Colonic mucosa (tissue), 4 donors: ENCODE data around the gene ADARB2. TPM values are rescaled to one million over a fixed set of nuclear protein-coding genes. Genes with fewer than 3 reads are reported as not detected.

ENCODE experiments used
- DNase-seq: peaks from one replicate; pipeline ENCODE4 v3.0.0-alpha.2; 2020
- H3K27ac ChIP-seq: fragments of 200-600 bp; one replicate; pipeline ENCODE4 v1.8.0; 2021
- H3K27me3 ChIP-seq: fragments of 200-600 bp; one replicate; pipeline ENCODE4 v1.8.0; 2021
- H3K36me3 ChIP-seq: fragments of 200-600 bp; one replicate; pipeline ENCODE4 v1.8.0; 2021
- H3K4me1 ChIP-seq: fragments of 200-600 bp; one replicate; pipeline ENCODE4 v1.8.0; 2021; ENCODE audit warnings: mild to moderate bottlenecking
- H3K4me3 ChIP-seq: fragments of 200-600 bp; one replicate; pipeline ENCODE4 v1.8.0; 2021
- H3K9ac ChIP-seq, 2 donors: one replicate each; pipeline ENCODE4 v1.7.0; 2013; ENCODE audit warnings: control low read depth in 2 of 2, low read depth in 2 of 2, low read length in 2 of 2
- H3K9me3 ChIP-seq: fragments of 200-600 bp; one replicate; pipeline ENCODE4 v1.8.0; 2021
- CTCF ChIP-seq: fragments of 200-600 bp; IDR thresholded peaks from one replicate; pipeline ENCODE4 v1.8.0; 2022; ENCODE audit warnings: antibody characterized with exemption, mild to moderate bottlenecking
- intact Hi-C: fragments of 100-400 bp; cut with DNase I; formaldehyde crosslinking; loops from one replicate; pipeline ENCODE4 v1.14.1; 2022
- total RNA-seq, 2 donors: library from RNA; stranded (reverse); fragmentation: NEBNext Ultra II Directional in 1 of 2; extraction: Animal tissue kit (Norgen Biotek cat#: 25700) in 1 of 2; gene quantifications; one replicate each; pipeline ENCODE4 v1.2.1, GENCODE V29; 2021
- donor health status: healthy.
- donor health status: DM: no; HTN: no; CAD: no.
- donor health status: DM: no; HTN: no; CAD: no.

ADARB2 gene
- total RNA-seq, 2 donors from 2014 or later: 0.19 TPM; not detected in 1

GRCh38 chr10:1499359-1499957, 237.9 kb downstream of the ADARB2 start:
- no peak for DNase-seq
- intact Hi-C loops: no loop called here
- Histone ChIP-seq H3K9me3 (no peaks in the 10 kb centered on the region), H3K36me3 (no peaks in the 10 kb centered on the region), H3K4me3 (no peak overlapping the region), H3K27ac (no peak overlapping the region), H3K27me3 (no peaks in the 10 kb centered on the region), H3K4me1 (no peaks in the 10 kb centered on the region), H3K9ac (no peak overlapping the region)
- no peak for TF ChIP-seq CTCF

GRCh38 chr10:1498746-1499358, 238.5 kb downstream of the ADARB2 start:
- H3K4me1 ChIP-seq: no peaks in the 10 kb centered on the region
- H3K9me3 ChIP-seq: no peaks in the 10 kb centered on the region
- H3K4me3 ChIP-seq: no peak overlapping the region
- H3K27ac ChIP-seq: no peak overlapping the region
- H3K36me3 ChIP-seq: no peaks in the 10 kb centered on the region
- H3K9ac ChIP-seq: no peak overlapping the region
- DNase-seq: no peak
- TF ChIP-seq CTCF: no peak
- intact Hi-C loops: no loop called here
- H3K27me3 ChIP-seq: no peaks in the 10 kb centered on the region

GRCh38 chr10:1495915-1496517, 241.3 kb downstream of the ADARB2 start:
- Histone ChIP-seq H3K36me3 (no peaks in the 10 kb centered on the region), H3K4me1 (no peaks in the 10 kb centered on the region), H3K9ac (no peak overlapping the region), H3K4me3 (no peak overlapping the region), H3K27me3 (no peaks in the 10 kb centered on the region), H3K27ac (no peak overlapping the region), H3K9me3 (no peaks in the 10 kb centered on the region)
- intact Hi-C loops: no loop called here
- no peak for TF ChIP-seq CTCF
- no peak for DNase-seq

GRCh38 chr10:1492641-1493040, 244.7 kb downstream of the ADARB2 start:
- DNase-seq: no peak
- H3K4me3 ChIP-seq: no peak overlapping the region
- H3K27ac ChIP-seq: no peak overlapping the region
- H3K9ac ChIP-seq: no peak overlapping the region
- no peaks in the 10 kb centered on the region for H3K36me3 ChIP-seq
- no peak for TF ChIP-seq CTCF
- no peaks in the 10 kb centered on the region for H3K27me3 ChIP-seq
- no peaks in the 10 kb centered on the region for H3K9me3 ChIP-seq
- H3K4me1 ChIP-seq: no peaks in the 10 kb centered on the region
- intact Hi-C loops: no loop called here

- Histone ChIP-seq H3K4me3 (no peak overlapping the region), H3K4me1 (no peaks in the 10 kb centered on the region), H3K27me3 (no peaks in the 10 kb centered on the region), H3K9ac (no peak overlapping the region), H3K9me3 (no peaks in the 10 kb centered on the region), H3K36me3 (no peaks in the 10 kb centered on the region), H3K27ac (no peak overlapping the region)
- intact Hi-C loops: no loop called here
- DNase-seq: no peak
- no peak for TF ChIP-seq CTCF
Measured at GRCh38 chr10:1491901-1492300, 245.4 kb downstream of the ADARB2 start.
